ENCODE measurements around the gene PDZK1IP1. TPM values are rescaled to one million over a fixed set of nuclear protein-coding genes. Genes with fewer than 3 reads are reported as not detected.

PDZK1IP1 gene
- total RNA-seq, 1 experiment from 2014 or later, result not detected

DNA sequence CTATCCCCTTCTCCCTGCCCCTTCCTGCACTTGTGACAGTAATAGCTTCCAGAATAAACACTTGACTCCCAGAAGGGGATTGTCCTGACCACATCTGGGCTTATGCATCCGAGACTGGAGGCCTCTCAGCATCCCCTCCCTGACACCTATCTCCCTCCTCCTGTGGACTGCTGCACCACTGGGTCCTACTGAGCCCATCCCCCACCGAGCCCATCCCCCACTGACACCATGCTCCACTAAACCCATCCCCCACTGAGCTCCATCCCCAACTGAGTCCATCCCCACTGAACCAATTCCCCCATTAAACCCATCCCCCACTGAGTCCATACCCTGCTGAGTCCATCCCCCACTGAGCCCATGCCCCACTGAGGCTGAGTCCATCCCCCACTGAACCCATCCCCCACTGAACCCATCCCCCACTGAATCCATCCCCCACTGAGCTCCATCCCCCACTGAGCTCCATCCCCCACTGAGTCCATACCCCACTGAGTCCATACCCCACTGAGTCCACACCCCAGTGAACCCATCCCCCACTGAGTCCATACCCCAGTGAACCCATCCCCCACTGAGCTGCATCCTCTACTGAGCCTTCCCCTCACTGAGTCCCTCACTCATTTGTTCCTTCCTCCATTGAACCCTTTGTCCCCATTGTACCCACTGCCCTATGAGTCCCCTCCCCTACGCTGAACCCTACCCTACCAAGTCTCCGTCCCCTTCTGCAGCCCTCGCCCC, 5.6 kb downstream of the PDZK1IP1 start:
- Histone ChIP-seq H3K36me3 (replicated peaks; ENCODE audit: control insufficient read depth, insufficient read depth, low read length) (no peaks in the 10 kb centered on the region), H3K4me3 (ENCODE audit: insufficient read depth, low read depth, low read length) (no peak overlapping the region), H3K27me3 (ENCODE audit: control insufficient read depth, insufficient read depth, low read length) (peaks cover 20% of the 10 kb centered on the region)
- peak; percentile 38 for DNase-seq

DNA sequence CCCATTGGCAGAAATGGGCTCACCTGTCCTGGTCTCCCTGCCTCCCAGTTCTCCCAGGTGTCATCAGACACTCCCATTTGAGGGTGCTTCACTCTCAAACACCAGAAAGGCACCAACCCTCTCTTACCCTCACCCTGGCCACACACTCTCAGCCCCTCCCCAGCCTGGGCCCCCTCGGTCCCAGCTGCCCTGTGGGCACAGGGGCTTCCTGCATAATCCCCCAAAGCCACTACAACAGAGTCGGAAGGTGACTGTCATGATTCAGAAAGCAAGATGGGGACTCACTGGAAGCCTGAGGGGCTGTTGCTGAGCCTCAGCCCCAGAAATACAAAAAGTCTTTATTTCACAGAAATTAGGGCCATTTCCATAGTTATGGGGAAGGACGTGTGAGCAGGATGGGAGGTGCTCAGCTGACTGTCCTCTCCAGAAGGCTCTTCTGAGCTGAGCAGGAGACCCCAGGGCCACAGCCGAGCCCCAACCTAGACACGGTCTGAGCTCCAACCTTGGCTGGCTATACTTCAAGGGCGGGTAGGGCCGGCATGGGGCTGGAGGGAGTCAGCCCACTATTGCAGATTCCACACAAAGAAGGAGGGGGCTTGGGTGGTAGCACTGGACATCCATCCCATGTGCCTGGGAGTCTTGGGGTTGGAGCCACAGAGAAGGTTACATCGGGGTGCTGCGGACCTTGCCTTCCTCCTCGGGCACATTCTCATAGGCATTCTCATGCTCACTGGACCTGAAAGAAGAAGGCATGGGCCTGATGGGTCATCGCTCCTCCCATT, 6.3 kb downstream of the PDZK1IP1 start:
- Histone ChIP-seq H3K4me3 (ENCODE audit: insufficient read depth, low read depth, low read length) (no peak overlapping the region), H3K36me3 (replicated peaks; ENCODE audit: control insufficient read depth, insufficient read depth, low read length) (no peaks in the 10 kb centered on the region), H3K27me3 (ENCODE audit: control insufficient read depth, insufficient read depth, low read length) (peaks cover 22% of the 10 kb centered on the region)
- peak; percentile 35 for DNase-seq

GRCh38 chr1:47182676-47183235, 7.1 kb downstream of the PDZK1IP1 start:
- Histone ChIP-seq H3K4me3 (ENCODE audit: insufficient read depth, low read depth, low read length) (no peak overlapping the region), H3K36me3 (replicated peaks; ENCODE audit: control insufficient read depth, insufficient read depth, low read length) (no peaks in the 10 kb centered on the region), H3K27me3 (ENCODE audit: control insufficient read depth, insufficient read depth, low read length) (peaks cover 22% of the 10 kb centered on the region)
- peak; percentile 35 for DNase-seq

- no peak for DNase-seq
- H3K27me3 ChIP-seq (ENCODE audit: control insufficient read depth, insufficient read depth, low read length), result peaks cover 22% of the 10 kb centered on the region
- no peak overlapping the region for H3K4me3 ChIP-seq (ENCODE audit: insufficient read depth, low read depth, low read length)
- no peaks in the 10 kb centered on the region for H3K36me3 ChIP-seq (replicated peaks; ENCODE audit: control insufficient read depth, insufficient read depth, low read length)
Measured at GRCh38 chr1:47181955-47182675, 7.7 kb downstream of the PDZK1IP1 start.

- Histone ChIP-seq H3K4me3 (ENCODE audit: insufficient read depth, low read depth, low read length) (no peak overlapping the region), H3K36me3 (replicated peaks; ENCODE audit: control insufficient read depth, insufficient read depth, low read length) (no peaks in the 10 kb centered on the region), H3K27me3 (ENCODE audit: control insufficient read depth, insufficient read depth, low read length) (peaks cover 22% of the 10 kb centered on the region)
- peak; percentile 84 for DNase-seq
Measured at GRCh38 chr1:47181095-47181954, 8.5 kb downstream of the PDZK1IP1 start.

DNA sequence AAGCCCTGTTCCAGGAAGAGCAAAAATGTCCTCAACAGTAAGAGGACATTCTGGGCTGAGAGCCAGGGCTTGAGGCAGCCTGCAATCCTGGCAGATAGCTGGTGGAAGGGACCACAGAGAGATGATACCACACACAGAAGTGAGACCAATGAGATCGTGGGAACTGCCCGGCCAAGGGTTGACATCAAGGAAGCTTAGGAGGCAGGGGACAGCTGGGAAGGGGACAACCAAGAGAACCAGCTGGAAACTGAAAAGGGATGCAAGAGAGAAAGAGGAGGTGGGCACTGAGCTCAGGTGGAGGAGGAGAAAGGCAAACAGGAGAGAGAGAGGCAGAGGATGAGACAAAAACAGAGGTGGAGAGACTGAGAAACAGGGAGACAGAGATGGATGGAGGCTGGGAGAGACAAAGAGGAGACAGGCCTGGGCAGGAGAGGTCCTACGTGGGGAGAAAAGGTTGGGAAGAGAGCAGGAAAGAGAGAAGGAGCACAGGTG, 9.2 kb downstream of the PDZK1IP1 start:
- H3K4me3 ChIP-seq (ENCODE audit: insufficient read depth, low read depth, low read length), result no peak overlapping the region
- DNase-seq, result no peak
- peaks cover 22% of the 10 kb centered on the region for H3K27me3 ChIP-seq (ENCODE audit: control insufficient read depth, insufficient read depth, low read length)
- H3K36me3 ChIP-seq (replicated peaks; ENCODE audit: control insufficient read depth, insufficient read depth, low read length), result no peaks in the 10 kb centered on the region

- no peaks in the 10 kb centered on the region for H3K36me3 ChIP-seq (replicated peaks; ENCODE audit: control insufficient read depth, insufficient read depth, low read length)
- H3K27me3 ChIP-seq (ENCODE audit: control insufficient read depth, insufficient read depth, low read length), result peaks cover 22% of the 10 kb centered on the region
- no peak for DNase-seq
- no peak overlapping the region for H3K4me3 ChIP-seq (ENCODE audit: insufficient read depth, low read depth, low read length)
Measured at GRCh38 chr1:47179988-47180563, 9.8 kb downstream of the PDZK1IP1 start.

DNA sequence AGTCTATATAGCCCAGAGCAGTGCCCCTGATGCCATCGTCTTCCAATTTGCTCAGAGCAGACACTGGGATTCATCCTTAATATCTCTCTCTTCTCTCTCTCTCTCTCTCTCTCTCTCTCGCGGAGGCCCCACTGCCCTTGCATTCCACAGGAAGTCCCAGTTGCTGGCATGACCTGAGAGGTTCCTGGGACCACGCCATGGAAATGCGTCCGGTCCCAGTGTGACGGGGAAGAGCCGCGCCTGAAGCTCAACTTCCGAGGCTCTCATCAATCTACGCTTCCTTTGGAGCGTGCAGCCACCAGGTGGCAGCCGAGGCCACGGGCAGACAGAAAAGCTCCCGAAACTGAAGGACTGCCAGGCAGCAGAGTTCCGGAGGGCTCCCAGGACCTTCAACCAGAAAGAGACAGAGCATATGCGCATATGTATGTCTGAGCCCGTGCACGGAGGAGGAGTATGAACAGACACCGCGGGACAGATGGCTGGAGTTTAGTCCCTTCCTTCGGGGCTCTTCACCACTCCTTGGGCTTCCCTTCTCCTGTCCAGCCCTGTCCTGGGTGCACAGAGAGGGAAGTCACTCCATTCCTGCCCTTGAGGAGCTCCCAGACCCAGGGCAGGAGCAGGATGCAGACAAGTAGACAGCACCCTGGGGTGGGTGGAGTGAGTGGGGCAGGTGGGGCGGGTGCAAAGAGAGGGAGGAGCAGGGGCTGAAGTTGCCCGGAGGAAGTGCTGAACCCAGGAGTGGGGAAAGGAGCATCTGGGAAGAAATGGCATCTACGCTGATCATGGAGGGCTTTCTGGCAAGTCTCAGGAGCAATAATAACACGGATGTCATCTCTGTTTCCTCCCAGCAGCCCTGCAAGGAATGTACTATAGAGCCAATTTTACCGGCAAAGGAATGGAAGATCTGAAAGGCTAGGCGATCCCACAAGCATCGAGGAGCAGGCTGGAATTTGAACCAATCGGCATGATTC, 10.5 kb downstream of the PDZK1IP1 start:
- DNase-seq, result peak; percentile 89
- H3K4me3 ChIP-seq (ENCODE audit: insufficient read depth, low read depth, low read length), result peak overlapping the region; percentile 41
- no peaks in the 10 kb centered on the region for H3K36me3 ChIP-seq (replicated peaks; ENCODE audit: control insufficient read depth, insufficient read depth, low read length)
- H3K27me3 ChIP-seq (ENCODE audit: control insufficient read depth, insufficient read depth, low read length), result peaks cover 22% of the 10 kb centered on the region

- peak overlapping the region; percentile 41 for H3K4me3 ChIP-seq (ENCODE audit: insufficient read depth, low read depth, low read length)
- peaks cover 22% of the 10 kb centered on the region for H3K27me3 ChIP-seq (ENCODE audit: control insufficient read depth, insufficient read depth, low read length)
- peak; percentile 17 for DNase-seq
- no peaks in the 10 kb centered on the region for H3K36me3 ChIP-seq (replicated peaks; ENCODE audit: control insufficient read depth, insufficient read depth, low read length)
Measured at GRCh38 chr1:47178654-47179016, 11.2 kb downstream of the PDZK1IP1 start.

DNA sequence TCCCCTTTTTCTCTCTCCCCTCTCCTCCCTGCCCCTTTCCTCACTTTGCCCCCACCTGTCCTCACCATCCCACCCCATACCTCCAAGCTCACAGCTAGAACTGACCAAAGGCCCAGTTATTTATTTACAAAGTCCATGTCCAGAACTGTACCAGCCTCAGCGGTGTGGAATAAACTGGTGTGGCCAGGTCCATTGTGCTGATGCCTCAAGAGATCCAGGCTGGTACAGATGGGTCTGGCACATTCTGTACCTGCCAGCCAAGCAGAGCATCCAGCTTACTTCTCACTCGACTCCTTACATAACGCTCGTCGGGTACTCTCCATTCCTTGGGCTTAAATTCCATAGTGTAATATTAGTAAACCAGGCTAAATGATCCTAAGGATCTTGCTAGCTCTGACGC, 11.8 kb downstream of the PDZK1IP1 start:
- no peak for DNase-seq
- no peaks in the 10 kb centered on the region for H3K36me3 ChIP-seq (replicated peaks; ENCODE audit: control insufficient read depth, insufficient read depth, low read length)
- H3K4me3 ChIP-seq (ENCODE audit: insufficient read depth, low read depth, low read length), result no peak overlapping the region
- peaks cover 22% of the 10 kb centered on the region for H3K27me3 ChIP-seq (ENCODE audit: control insufficient read depth, insufficient read depth, low read length)

- Histone ChIP-seq H3K27me3 (ENCODE audit: control insufficient read depth, insufficient read depth, low read length) (peaks cover 13% of the 10 kb centered on the region), H3K4me3 (ENCODE audit: insufficient read depth, low read depth, low read length) (no peak overlapping the region), H3K36me3 (replicated peaks; ENCODE audit: control insufficient read depth, insufficient read depth, low read length) (no peaks in the 10 kb centered on the region)
- peak; percentile 80 for DNase-seq
Measured at GRCh38 chr1:47175227-47175934, 14.5 kb downstream of the PDZK1IP1 start.

GRCh38 chr1:47174656-47175020, 15.2 kb downstream of the PDZK1IP1 start:
- no peaks in the 10 kb centered on the region for H3K36me3 ChIP-seq (replicated peaks; ENCODE audit: control insufficient read depth, insufficient read depth, low read length)
- DNase-seq, result no peak
- H3K4me3 ChIP-seq (ENCODE audit: insufficient read depth, low read depth, low read length), result no peak overlapping the region
- H3K27me3 ChIP-seq (ENCODE audit: control insufficient read depth, insufficient read depth, low read length), result peaks cover 5% of the 10 kb centered on the region
